OCI-M1 (cell line): ENCODE measurements around the gene CALCB.
A peak's percentile ranks its signal among the peaks of the same experiment; 100 is the strongest.
"Not testable (repeated sequence)": the region's sequence is repeated elsewhere in the genome, so short reads cannot be mapped to it uniquely, and the experiment has no call there.

Experiments
- DNase-seq: peaks from one replicate; lab custom pipeline; 2025; lab: John Stamatoyannopoulos, UW

Gene CALCB

GRCh38 chr11:15073361-15074205 lies at the start of gene CALCB:
TSS of gene CALCB (plus strand) at chr11:15073593. CDS start at chr11:15074719, 1,126 bp downstream.
- DNase-seq = no peak

GRCh38 chr11:15027011-15027410 lies 46.4 kb upstream of the CALCB start:
- peak; percentile 10 for DNase-seq

- no peak for DNase-seq
These were observed 45.4 kb upstream of the CALCB start for GRCh38 chr11:15027956-15028355.

GRCh38 chr11:15028379-15028778 lies 45.0 kb upstream of the CALCB start:
- DNase-seq = no peak

- peak; percentile 3 for DNase-seq
These were observed 41.4 kb upstream of the CALCB start for GRCh38 chr11:15031945-15032344.

- DNase-seq = no peak
These were observed 38.6 kb upstream of the CALCB start for GRCh38 chr11:15034687-15035267.

GRCh38 chr11:15035283-15035682 lies 38.1 kb upstream of the CALCB start:
- DNase-seq = no peak

- DNase-seq = peak; percentile 36
These were observed 34.4 kb upstream of the CALCB start for GRCh38 chr11:15038963-15039362.

- DNase-seq = no peak
These were observed 28.2 kb upstream of the CALCB start for GRCh38 chr11:15045209-15045608.

GRCh38 chr11:15045891-15046290 lies 27.5 kb upstream of the CALCB start:
- DNase-seq = no peak

- DNase-seq = not testable (repeated sequence)
These were observed 26.7 kb upstream of the CALCB start for GRCh38 chr11:15046673-15047072.

- peak; percentile 26 for DNase-seq
These were observed 24.8 kb upstream of the CALCB start for GRCh38 chr11:15048616-15049015.

- peak; percentile 35 for DNase-seq
These were observed 20.2 kb upstream of the CALCB start for GRCh38 chr11:15053191-15053685.

- DNase-seq = no peak
These were observed 17.6 kb upstream of the CALCB start for GRCh38 chr11:15055620-15056356.

- DNase-seq = no peak
These were observed 16.1 kb upstream of the CALCB start for GRCh38 chr11:15057329-15057728.

- DNase-seq = no peak
These were observed 14.1 kb upstream of the CALCB start for GRCh38 chr11:15059132-15059915.

- DNase-seq = no peak
These were observed 10.8 kb upstream of the CALCB start for GRCh38 chr11:15062599-15062998.

GRCh38 chr11:15069751-15070150 lies 3.6 kb upstream of the CALCB start:
- not testable (repeated sequence) for DNase-seq

GRCh38 chr11:15071556-15072255 lies 1.7 kb upstream of the CALCB start:
- no peak for DNase-seq

GRCh38 chr11:15072551-15073143 lies 746 bp upstream of the CALCB start:
- DNase-seq = no peak
